Liver (tissue), 9 donors: Measurements from ENCODE around the gene FZD7. TPM values are rescaled to one million over a fixed set of nuclear protein-coding genes. Genes with fewer than 3 reads are reported as not detected.

Experiments used
- DNase-seq: peaks from one replicate; pipeline ENCODE4 v3.0.0-alpha.2; 2017; ENCODE audit warnings: low spot score
- H3K27ac ChIP-seq, 2 donors: one replicate each; pipeline ENCODE4 v1.7.0; 2013; ENCODE audit warnings: inconsistent platforms in 2 of 2, low read length in 2 of 2, control low read depth in 1 of 2, low read depth in 1 of 2, mild to moderate bottlenecking in 1 of 2
- H3K27me3 ChIP-seq, 4 donors: one replicate each; pipeline versions ENCODE4 v1.6.1 to v1.7.0; 2013; ENCODE audit warnings: low read length in 3 of 4, inconsistent platforms in 1 of 4, mild to moderate bottlenecking in 1 of 4, moderate library complexity in 1 of 4; ENCODE audit not compliant: control insufficient read depth in 4 of 4, insufficient read depth in 4 of 4
- H3K36me3 ChIP-seq, 4 donors: one replicate each; pipeline versions ENCODE4 v1.6.1 to v1.7.0; 2013; ENCODE audit warnings: low read length in 3 of 4, mild to moderate bottlenecking in 3 of 4, low read depth in 1 of 4, moderate library complexity in 1 of 4; ENCODE audit not compliant: control insufficient read depth in 4 of 4, insufficient read depth in 3 of 4
- H3K4me1 ChIP-seq, 4 donors: one replicate each; pipeline versions ENCODE4 v1.6.1 to v1.7.0; 2013; ENCODE audit warnings: low read length in 3 of 4, mild to moderate bottlenecking in 3 of 4, moderate library complexity in 1 of 4; ENCODE audit not compliant: control insufficient read depth in 4 of 4, insufficient read depth in 4 of 4
- H3K4me3 ChIP-seq, 3 donors: one replicate each; pipeline versions ENCODE4 v1.6.1 to v1.7.0; 2013; ENCODE audit warnings: low read length in 3 of 3, control low read depth in 1 of 3, low read depth in 1 of 3, mild to moderate bottlenecking in 1 of 3
- H3K9ac ChIP-seq, 2 donors: one replicate each; pipeline ENCODE4 v1.7.0; 2013; ENCODE audit warnings: low read length in 2 of 2, mild to moderate bottlenecking in 2 of 2, moderate library complexity in 2 of 2, control low read depth in 1 of 2, low read depth in 1 of 2
- H3K9me3 ChIP-seq, 4 donors: one replicate each; pipeline versions ENCODE4 v1.6.1 to v1.7.0; 2013; ENCODE audit warnings: low read length in 3 of 4; ENCODE audit not compliant: control insufficient read depth in 4 of 4
- CTCF ChIP-seq: fragments of 150-350 bp; IDR thresholded peaks from 2 replicates; pipeline ENCODE4 v1.5.1; 2017; ENCODE audit warnings: improper control_type of control experiment, low read depth, low read length; ENCODE audit not compliant: missing input control
- EGR1 ChIP-seq, 2 donors: IDR thresholded peaks; 2 replicates each; pipeline ENCODE4 v1.6.1; 2016 to 2018; ENCODE audit warnings: antibody characterized with exemption in 2 of 2, low read depth in 2 of 2
- FOXA1 ChIP-seq: IDR thresholded peaks from 2 replicates; pipeline ENCODE4 v1.6.1; 2016; ENCODE audit warnings: antibody characterized with exemption
- FOXA2 ChIP-seq: IDR thresholded peaks from 2 replicates; pipeline ENCODE4 v1.6.1; 2016; ENCODE audit warnings: antibody characterized with exemption
- GABPA ChIP-seq, 2 donors: IDR thresholded peaks in 1 of 2; conservative IDR thresholded peaks in 1 of 2; 2 replicates each; pipeline ENCODE4 v1.6.1; 2016; ENCODE audit warnings: antibody characterized with exemption in 2 of 2, mild to moderate bottlenecking in 1 of 2, moderate library complexity in 1 of 2
- HNF4A ChIP-seq, 2 donors: conservative IDR thresholded peaks; 2 replicates each; pipeline ENCODE4 v1.6.1; 2016; ENCODE audit warnings: antibody characterized with exemption in 2 of 2, mild to moderate bottlenecking in 2 of 2
- HNF4G ChIP-seq: IDR thresholded peaks from 2 replicates; pipeline ENCODE4 v1.6.1; 2016; ENCODE audit warnings: antibody characterized with exemption
- JUND ChIP-seq, 2 donors: IDR thresholded peaks; 2 replicates each; pipeline ENCODE4 v1.6.1; 2016; ENCODE audit warnings: antibody characterized with exemption in 2 of 2
- MAX ChIP-seq: IDR thresholded peaks from 2 replicates; pipeline ENCODE4 v1.6.1; 2016; ENCODE audit warnings: antibody characterized with exemption
- NR2F2 ChIP-seq: IDR thresholded peaks from 2 replicates; pipeline ENCODE4 v1.6.1; 2016; ENCODE audit warnings: antibody characterized with exemption
- RAD21 ChIP-seq, 2 donors: IDR thresholded peaks; 2 replicates each; pipeline ENCODE4 v1.6.1; 2016; ENCODE audit warnings: antibody characterized with exemption in 2 of 2, mild to moderate bottlenecking in 2 of 2
- REST ChIP-seq: IDR thresholded peaks from 2 replicates; pipeline ENCODE4 v1.6.1; 2016; ENCODE audit warnings: antibody characterized with exemption, mild to moderate bottlenecking
- RXRA ChIP-seq, 2 donors: IDR thresholded peaks; 2 replicates each; pipeline ENCODE4 v1.6.1; 2017 to 2018; ENCODE audit warnings: antibody characterized with exemption in 2 of 2, mild to moderate bottlenecking in 1 of 2
- SP1 ChIP-seq: IDR thresholded peaks from 2 replicates; pipeline ENCODE4 v1.6.1; 2018; ENCODE audit warnings: antibody characterized with exemption, mild to moderate bottlenecking
- TAF1 ChIP-seq: conservative IDR thresholded peaks from 2 replicates; pipeline ENCODE4 v1.6.1; 2016; ENCODE audit warnings: antibody characterized with exemption, mild to moderate bottlenecking
- YY1 ChIP-seq: IDR thresholded peaks from 2 replicates; pipeline ENCODE4 v1.6.1; 2016; ENCODE audit warnings: antibody characterized with exemption, mild to moderate bottlenecking
- ZBTB33 ChIP-seq: IDR thresholded peaks from 2 replicates; pipeline ENCODE4 v1.6.1; 2016; ENCODE audit warnings: antibody characterized with exemption
- WGBS: extraction: QIAGEN DNeasy Blood & Tissue Kit; methylation state at CpG from one replicate; pipeline ENCODE4 v1.1.7; 2013; 5-methylcytosine and 5-hydroxymethylcytosine counted together
- polyA plus RNA-seq, 2 donors: library from polyadenylated mRNA; stranded (reverse) in 1 of 2; unstranded in 1 of 2; fragments of 200-250 nt in 1 of 2; fragments of >200 nt in 1 of 2; fragmentation: Nextera tagmentation in 1 of 2; extraction: Ambion mirVana in 1 of 2; gene quantifications; one replicate each; pipeline versions ENCODE4 v1.2.1 to v1.2.3, GENCODE V29; 2013 to 2015
- total RNA-seq, 2 donors: library from RNA; depleted of rRNA; stranded (reverse); fragments of >200 nt; gene quantifications; one replicate each; pipeline ENCODE4 v1.2.3, GENCODE V29; 2014
- TF ChIP-seq, protein P1 (sequence below): IDR thresholded peaks from 2 replicates; pipeline ENCODE4 v1.6.1; 2016; ENCODE audit warnings: antibody characterized with exemption
- donor health status: healthy.
- donor health status: healthy.
- donor health status: healthy.
- donor health status: healthy.
- donor health status: healthy.

Gene FZD7
- total and polyA plus RNA-seq, 4 donors, result 0.21 to 1.5 (median 0.92) TPM

GRCh38 chr2:202060218-202060617, 26.6 kb downstream of the FZD7 start:
- Histone ChIP-seq H3K27ac (no peak overlapping the region), H3K36me3 (no peaks in the 10 kb centered on the region), H3K4me3 (no peak overlapping the region), H3K9ac (no peak overlapping the region), H3K4me1 (no peaks in the 10 kb centered on the region), H3K9me3 (no peaks in the 10 kb centered on the region), H3K27me3 (peaks cover 0 to 2% (median 0%) of the 10 kb centered on the region in 4 donors)
- WGBS, result 84% methylated on average over 3 of the region's 3 CpGs
- no peak for DNase-seq
- TF ChIP-seq MAX, result no peak
- TF ChIP-seq HNF4G, result no peak
- TF ChIP-seq RAD21 (IDR thresholded peaks at IDR 0.05), result no peak
- no peak for TF ChIP-seq CTCF
- TF ChIP-seq TAF1, result no peak
- TF ChIP-seq JUND (IDR thresholded peaks at IDR 0.05), result no peak
- TF ChIP-seq FOXA1, result no peak
- no peak for TF ChIP-seq EGR1 (IDR thresholded peaks at IDR 0.05; ENCODE audit: low read depth in 2 of 2)
- no peak for TF ChIP-seq REST
- no peak for TF ChIP-seq RXRA (IDR thresholded peaks at IDR 0.05)
- no peak for TF ChIP-seq ZBTB33
- no peak for TF ChIP-seq SP1
- TF ChIP-seq HNF4A (conservative IDR thresholded peaks at IDR 0.05), result no peak
- TF ChIP-seq NR2F2, result no peak
- no peak for TF ChIP-seq GABPA (IDR thresholded peaks at IDR 0.05 in 1 of 2, conservative IDR thresholded peaks at IDR 0.05 in 1 of 2)
- TF ChIP-seq FOXA2, result no peak

DNA sequence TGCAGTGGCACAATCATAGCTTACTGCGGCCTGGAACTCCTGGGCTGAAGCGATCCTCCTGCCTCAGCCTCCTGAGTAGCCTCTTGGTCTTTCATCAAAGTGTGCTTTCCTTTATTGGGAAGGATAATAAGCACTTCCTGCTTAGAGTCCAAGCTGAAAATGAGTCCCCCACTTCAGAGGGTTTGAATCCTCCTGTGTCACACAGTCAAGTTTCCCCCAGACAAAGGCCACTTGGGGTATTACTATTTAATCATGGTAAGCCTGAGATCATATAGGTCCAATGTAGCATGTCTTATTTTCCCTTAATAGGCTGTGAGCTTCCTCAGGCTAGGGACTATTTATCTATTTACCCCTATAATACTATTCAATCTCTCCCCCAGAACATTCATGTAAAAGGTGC, 28.0 kb downstream of the FZD7 start:
- DNase-seq, result no peak
- Histone ChIP-seq H3K9ac (no peak overlapping the region), H3K4me1 (no peaks in the 10 kb centered on the region), H3K9me3 (no peaks in the 10 kb centered on the region), H3K27me3 (no peaks in the 10 kb centered on the region), H3K27ac (no peak overlapping the region), H3K36me3 (no peaks in the 10 kb centered on the region), H3K4me3 (no peak overlapping the region)
- WGBS, result 98% methylated on average over 2 of the region's 2 CpGs
- TF ChIP-seq GABPA (IDR thresholded peaks at IDR 0.05 in 1 of 2, conservative IDR thresholded peaks at IDR 0.05 in 1 of 2) (no peak), CTCF (no peak), MAX (no peak), JUND (IDR thresholded peaks at IDR 0.05) (no peak), FOXA1 (no peak), SP1 (no peak), RAD21 (IDR thresholded peaks at IDR 0.05) (no peak), EGR1 (IDR thresholded peaks at IDR 0.05; ENCODE audit: low read depth in 2 of 2) (no peak), HNF4G (no peak), NR2F2 (no peak), ZBTB33 (no peak), HNF4A (conservative IDR thresholded peaks at IDR 0.05) (no peak), RXRA (IDR thresholded peaks at IDR 0.05) (no peak), YY1 (no peak)
- TF ChIP-seq, protein P1, sequence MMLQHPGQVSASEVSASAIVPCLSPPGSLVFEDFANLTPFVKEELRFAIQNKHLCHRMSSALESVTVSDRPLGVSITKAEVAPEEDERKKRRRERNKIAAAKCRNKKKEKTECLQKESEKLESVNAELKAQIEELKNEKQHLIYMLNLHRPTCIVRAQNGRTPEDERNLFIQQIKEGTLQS, result no peak
